OCI-LY7 (cell line): ENCODE results near the gene CEACAM6.

Experiments used
- CTCF ChIP-seq: fragments of 200-600 bp; sonication (generic); conservative IDR thresholded peaks from 2 replicates; pipeline ENCODE4 v1.5.1; 2014; ENCODE audit warnings: mild to moderate bottlenecking, antibody characterized with exemption, low read length, moderate library complexity, mixed read lengths
- EZH2phosphoT487 ChIP-seq: fragments of 200-600 bp; sonication (generic); IDR thresholded peaks from 2 replicates; pipeline ENCODE4 v1.6.1; 2018; ENCODE audit warnings: low read depth, borderline replicate concordance, mild to moderate bottlenecking, mixed run types, antibody characterized with exemption, low read length, moderate library complexity, mixed read lengths

- TF ChIP-seq CTCF = no peak
- TF ChIP-seq EZH2phosphoT487 = no peak
Observed at GRCh38 chr19:41741244-41741554, 14.1 kb upstream of the CEACAM6 start.
